ENCODE data around the gene RASA3.

GRCh38 chr13:114151031-114151430, 18.6 kb upstream of the RASA3 start:
- TF ChIP-seq POLR2AphosphoS5 (IDR thresholded peaks at IDR 0.05; ENCODE audit: low read depth, low read length) (no peak), CTCF (IDR thresholded peaks at IDR 0.05 in 2 of 3, conservative IDR thresholded peaks at IDR 0.05 in 1 of 3; ENCODE audit: borderline replicate concordance in 1 of 3, insufficient read depth in 1 of 3, low read depth in 2 of 3, low read length in 2 of 3) (no peak), POLR2A (IDR thresholded peaks at IDR 0.05; ENCODE audit: borderline replicate concordance, extremely low read depth, insufficient read depth, insufficient read length) (no peak), TCF7L2 (IDR thresholded peaks at IDR 0.05; ENCODE audit: borderline replicate concordance, extremely low read depth, insufficient read depth, insufficient read length) (no peak), ATF3 (IDR thresholded peaks at IDR 0.05) (no peak), EGR1 (IDR thresholded peaks at IDR 0.05; ENCODE audit: low read depth) (no peak), MAX (IDR thresholded peaks at IDR 0.05) (no peak), EZH2phosphoT487 (IDR thresholded peaks at IDR 0.05; ENCODE audit: borderline replicate concordance) (no peak), CEBPB (IDR thresholded peaks at IDR 0.05; ENCODE audit: low read depth) (no peak), FOSL1 (IDR thresholded peaks at IDR 0.05; ENCODE audit: low read depth) (no peak), RAD21 (IDR thresholded peaks at IDR 0.05; ENCODE audit: low read depth) (no peak)

Data from HCT116 (cell line).